Adipocyte (in vitro differentiated cells): ENCODE data around the gene LCN1.

ENCODE experiments used
- DNase-seq: peaks from one replicate; pipeline ENCODE4 v3.0.0-alpha.2; 2015; ENCODE audit warnings: low read depth
- H3K27me3 ChIP-seq: replicated peaks from 2 replicates; pipeline ENCODE4 v1.7.0; 2013; ENCODE audit warnings: mild to moderate bottlenecking, low read length, moderate library complexity; ENCODE audit not compliant: control insufficient read depth, insufficient read depth
- H3K36me3 ChIP-seq: 2 replicates; pipeline ENCODE4 v1.7.0; 2013; ENCODE audit warnings: low read length, mild to moderate bottlenecking, moderate library complexity; ENCODE audit not compliant: control insufficient read depth, insufficient read depth, severe bottlenecking
- H3K4me1 ChIP-seq: 2 replicates; pipeline ENCODE4 v1.7.0; 2013; ENCODE audit warnings: mild to moderate bottlenecking, low read length, moderate library complexity; ENCODE audit not compliant: control insufficient read depth, insufficient read depth
- H3K4me3 ChIP-seq: 2 replicates; pipeline ENCODE4 v1.7.0; 2013; ENCODE audit warnings: mild to moderate bottlenecking, low read length, moderate library complexity
- H3K9ac ChIP-seq: 2 replicates; pipeline ENCODE4 v1.7.0; 2013; ENCODE audit warnings: mild to moderate bottlenecking, low read length, moderate library complexity
- H3K9me3 ChIP-seq: 2 replicates; pipeline ENCODE4 v1.7.0; 2013; ENCODE audit warnings: mild to moderate bottlenecking, low read length, moderate library complexity; ENCODE audit not compliant: control insufficient read depth

LCN1 gene

GRCh38 chr9:135480940-135481310 lies 40.3 kb upstream of the LCN1 start:
- peaks cover 18% of the 10 kb centered on the region for H3K4me1 ChIP-seq
- peak overlapping the region; percentile 92 for H3K4me3 ChIP-seq
- H3K36me3 ChIP-seq = peaks cover 21% of the 10 kb centered on the region
- H3K9ac ChIP-seq = peak overlapping the region; percentile 89
- DNase-seq = no peak
- H3K27me3 ChIP-seq = no peaks in the 10 kb centered on the region
- H3K9me3 ChIP-seq = no peaks in the 10 kb centered on the region

DNA sequence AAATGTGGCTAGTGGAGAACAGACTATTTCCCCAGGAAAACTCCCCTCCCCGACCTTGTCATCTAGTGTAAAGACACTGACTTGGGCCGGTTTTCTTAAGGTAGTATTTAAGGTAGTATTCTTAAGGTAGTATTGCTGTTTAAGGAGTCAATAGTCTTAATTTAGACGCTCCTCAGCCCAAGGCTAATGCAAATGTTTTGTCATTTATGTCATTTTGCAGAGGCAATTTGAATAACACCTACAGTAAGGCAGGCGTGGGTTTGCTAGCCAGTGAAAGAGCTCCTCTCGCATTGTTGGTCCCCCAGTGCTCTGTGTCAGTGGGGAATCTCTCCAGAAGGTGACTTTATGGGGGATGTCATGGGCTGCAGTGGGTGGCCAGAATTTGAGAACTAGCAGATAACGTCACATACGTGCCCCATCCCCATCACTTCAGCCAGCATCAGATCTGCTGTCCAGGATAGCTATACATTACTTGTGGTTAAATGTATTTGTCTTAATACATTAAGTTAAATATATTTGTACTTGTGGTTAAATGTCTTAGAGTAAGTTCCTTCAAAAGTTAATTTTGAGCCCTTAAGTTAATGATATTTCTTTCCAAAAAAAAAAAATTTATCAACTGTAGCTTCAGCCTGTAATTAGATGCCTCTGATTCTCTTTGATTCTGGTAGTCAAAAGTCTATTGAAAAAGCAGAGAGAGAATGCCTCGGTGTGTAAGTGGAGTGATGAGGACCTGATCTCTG lies 39.1 kb upstream of the LCN1 start:
- peaks cover 12% of the 10 kb centered on the region for H3K4me1 ChIP-seq
- H3K9ac ChIP-seq = no peak overlapping the region
- H3K9me3 ChIP-seq = no peaks in the 10 kb centered on the region
- no peaks in the 10 kb centered on the region for H3K27me3 ChIP-seq
- no peak for DNase-seq
- peaks cover 32% of the 10 kb centered on the region for H3K36me3 ChIP-seq
- no peak overlapping the region for H3K4me3 ChIP-seq

GRCh38 chr9:135484460-135485277 lies 36.6 kb upstream of the LCN1 start:
- no peaks in the 10 kb centered on the region for H3K27me3 ChIP-seq
- no peak for DNase-seq
- H3K9me3 ChIP-seq = no peaks in the 10 kb centered on the region
- H3K36me3 ChIP-seq = peaks cover 39% of the 10 kb centered on the region
- peaks cover 4% of the 10 kb centered on the region for H3K4me1 ChIP-seq
- H3K9ac ChIP-seq = no peak overlapping the region
- no peak overlapping the region for H3K4me3 ChIP-seq

DNA sequence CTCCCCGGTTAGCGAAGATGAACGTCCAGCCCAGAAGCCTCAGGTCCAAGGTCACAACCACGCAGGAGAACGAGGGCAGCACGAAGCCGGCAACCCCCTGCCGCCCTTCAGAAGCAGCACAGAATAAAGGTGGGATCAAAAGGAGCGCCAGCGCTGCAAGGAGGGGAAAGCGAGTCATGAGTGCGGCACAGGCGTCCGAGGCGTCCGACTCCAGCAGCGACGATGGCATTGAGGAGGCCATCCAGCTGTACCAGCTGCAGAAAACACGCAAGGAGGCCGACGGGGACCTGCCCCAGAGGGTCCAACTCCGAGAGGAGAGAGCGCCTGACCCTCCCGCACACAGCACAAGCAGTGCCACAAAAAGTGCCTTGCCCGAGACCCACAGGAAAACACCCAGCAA lies 35.9 kb upstream of the LCN1 start:
- no peaks in the 10 kb centered on the region for H3K27me3 ChIP-seq
- H3K36me3 ChIP-seq = peaks cover 39% of the 10 kb centered on the region
- no peaks in the 10 kb centered on the region for H3K9me3 ChIP-seq
- no peak for DNase-seq
- no peak overlapping the region for H3K9ac ChIP-seq
- H3K4me1 ChIP-seq = peaks cover 4% of the 10 kb centered on the region
- no peak overlapping the region for H3K4me3 ChIP-seq

GRCh38 chr9:135485832-135486231 lies 35.4 kb upstream of the LCN1 start:
- H3K27me3 ChIP-seq = no peaks in the 10 kb centered on the region
- H3K9me3 ChIP-seq = no peaks in the 10 kb centered on the region
- H3K9ac ChIP-seq = no peak overlapping the region
- H3K36me3 ChIP-seq = peaks cover 39% of the 10 kb centered on the region
- no peak overlapping the region for H3K4me3 ChIP-seq
- peaks cover 1% of the 10 kb centered on the region for H3K4me1 ChIP-seq
- DNase-seq = no peak

GRCh38 chr9:135486267-135487065 lies 34.8 kb upstream of the LCN1 start:
- H3K9me3 ChIP-seq = no peaks in the 10 kb centered on the region
- no peak for DNase-seq
- no peak overlapping the region for H3K9ac ChIP-seq
- H3K36me3 ChIP-seq = peaks cover 39% of the 10 kb centered on the region
- H3K4me1 ChIP-seq = no peaks in the 10 kb centered on the region
- H3K4me3 ChIP-seq = no peak overlapping the region
- no peaks in the 10 kb centered on the region for H3K27me3 ChIP-seq

DNA sequence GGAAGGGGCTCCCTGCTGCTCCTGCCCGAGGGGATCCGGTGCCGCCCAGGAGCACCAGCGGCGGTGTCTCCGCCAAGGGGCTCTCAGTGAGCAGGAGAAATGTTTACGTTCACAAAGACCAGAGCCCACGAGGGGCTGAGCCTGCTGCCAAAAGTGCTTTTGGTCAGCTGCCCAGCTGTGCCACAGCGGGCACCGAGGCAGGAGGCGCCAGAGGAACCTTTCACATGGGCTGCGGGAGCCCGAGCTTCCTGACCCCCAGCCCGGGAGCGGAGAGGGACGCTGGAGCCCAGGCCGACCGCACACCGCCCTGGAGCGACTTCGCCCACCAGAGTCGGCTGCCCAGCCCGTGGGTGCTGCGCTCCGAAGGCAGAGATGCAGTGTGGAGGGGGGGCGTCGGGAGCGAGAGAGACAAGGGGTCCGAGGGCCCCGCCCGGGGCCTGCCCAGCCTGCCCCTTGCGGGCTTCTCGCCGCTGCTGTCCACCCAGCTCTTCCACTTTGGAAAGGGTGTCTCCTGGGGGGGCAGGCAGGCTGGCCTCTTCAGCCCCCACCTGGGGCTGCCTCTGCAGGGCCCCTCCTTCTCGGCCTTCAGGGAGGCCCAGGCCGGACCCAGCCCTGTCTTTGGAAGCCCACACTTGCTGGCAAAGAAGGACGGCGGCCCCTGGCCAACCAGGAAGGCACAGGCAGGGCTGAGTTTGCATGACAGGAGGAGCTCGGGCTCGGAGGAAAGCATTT lies 33.8 kb upstream of the LCN1 start:
- Histone ChIP-seq H3K9ac (no peak overlapping the region), H3K9me3 (no peaks in the 10 kb centered on the region), H3K27me3 (no peaks in the 10 kb centered on the region), H3K4me3 (no peak overlapping the region), H3K36me3 (peaks cover 39% of the 10 kb centered on the region), H3K4me1 (no peaks in the 10 kb centered on the region)
- DNase-seq = no peak

GRCh38 chr9:135488013-135488330 lies 33.3 kb upstream of the LCN1 start:
- H3K27me3 ChIP-seq = no peaks in the 10 kb centered on the region
- H3K36me3 ChIP-seq = peaks cover 39% of the 10 kb centered on the region
- no peak overlapping the region for H3K9ac ChIP-seq
- no peak for DNase-seq
- H3K9me3 ChIP-seq = no peaks in the 10 kb centered on the region
- H3K4me3 ChIP-seq = no peak overlapping the region
- H3K4me1 ChIP-seq = no peaks in the 10 kb centered on the region

DNA sequence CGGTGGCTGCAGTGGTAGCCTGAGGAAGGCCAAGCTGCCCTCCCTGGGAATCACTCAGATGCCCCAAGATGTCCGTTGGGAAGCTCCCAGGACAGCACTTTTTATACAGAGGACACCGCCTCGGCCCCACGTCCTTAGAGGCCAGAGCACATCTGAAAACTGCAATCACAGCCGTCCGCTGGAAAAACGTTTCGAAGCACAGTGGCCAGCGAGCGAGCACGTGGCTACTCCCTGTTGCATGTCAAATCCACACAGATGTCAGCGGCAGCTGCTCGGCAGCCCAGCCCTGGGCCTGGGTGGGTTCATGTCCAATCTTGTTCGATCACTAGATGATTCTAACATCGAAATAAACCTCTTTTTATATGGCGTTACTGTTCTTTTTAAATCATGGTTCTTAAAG lies 32.7 kb upstream of the LCN1 start:
- H3K4me3 ChIP-seq = no peak overlapping the region
- DNase-seq = no peak
- H3K4me1 ChIP-seq = no peaks in the 10 kb centered on the region
- no peaks in the 10 kb centered on the region for H3K27me3 ChIP-seq
- no peaks in the 10 kb centered on the region for H3K9me3 ChIP-seq
- no peak overlapping the region for H3K9ac ChIP-seq
- peaks cover 38% of the 10 kb centered on the region for H3K36me3 ChIP-seq

GRCh38 chr9:135489188-135489906 lies 31.9 kb upstream of the LCN1 start:
- no peak for DNase-seq

More at GRCh38 chr9:135489188-135489906, 31.9 kb upstream of the LCN1 start:
- no peaks in the 10 kb centered on the region for H3K4me1 ChIP-seq
- no peak overlapping the region for H3K4me3 ChIP-seq
- H3K9me3 ChIP-seq = no peaks in the 10 kb centered on the region
- peaks cover 32% of the 10 kb centered on the region for H3K36me3 ChIP-seq
- no peak overlapping the region for H3K9ac ChIP-seq
- H3K27me3 ChIP-seq = no peaks in the 10 kb centered on the region
